IPS-NIHi11 (cell line): Measurements from ENCODE around the gene CADPS2.

Experiments
- DNase-seq: peaks from one replicate; pipeline ENCODE4 v3.0.0; 2012; ENCODE audit warnings: mixed read lengths, low spot score

CADPS2 gene

GRCh38 chr7:122768827-122769226 is 117.4 kb downstream of the CADPS2 start:
- DNase-seq, result no peak

DNA sequence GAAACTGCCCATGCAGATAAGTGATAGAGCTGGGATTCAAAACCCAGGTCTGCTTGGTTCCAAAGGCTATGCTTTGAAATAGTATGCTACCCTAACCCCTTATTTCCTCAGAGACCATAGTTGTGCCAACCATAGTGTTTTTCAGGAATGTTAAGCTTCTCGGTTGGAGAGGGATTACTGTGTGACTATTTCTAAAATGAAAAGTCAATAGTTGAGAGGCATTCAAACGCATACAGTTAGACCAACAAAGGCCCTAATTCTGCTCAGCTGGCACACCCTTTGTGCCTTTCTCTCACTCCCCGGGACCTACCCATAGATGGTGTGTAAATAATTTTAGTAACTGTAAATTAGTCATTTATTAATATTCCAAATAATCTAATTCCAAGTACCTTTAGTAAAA is 118.9 kb downstream of the CADPS2 start:
- DNase-seq, result peak; percentile 25

DNA sequence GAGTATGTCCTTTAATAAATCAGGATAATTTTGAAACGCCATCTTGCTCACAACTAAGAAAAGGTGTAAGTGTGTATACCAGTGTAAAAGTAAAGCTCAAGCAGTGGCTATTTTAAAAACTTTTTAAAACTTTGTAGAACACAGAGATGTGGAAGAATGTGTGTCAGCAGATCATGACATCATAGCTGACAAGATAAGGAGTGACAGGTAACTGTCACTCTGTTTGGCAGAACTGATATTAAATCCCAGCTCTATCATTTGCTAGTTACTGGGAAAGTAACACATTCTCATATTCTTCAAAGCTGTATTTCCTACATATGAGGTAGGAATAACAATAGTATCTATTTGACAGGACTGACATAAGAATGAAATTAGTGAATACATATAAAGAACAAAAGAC is 119.7 kb downstream of the CADPS2 start:
- no peak for DNase-seq

- DNase-seq, result no peak
These were observed 121.4 kb downstream of the CADPS2 start for GRCh38 chr7:122764902-122765301.

- no peak for DNase-seq
These were observed 122.2 kb downstream of the CADPS2 start for GRCh38 chr7:122764020-122764419.

DNA sequence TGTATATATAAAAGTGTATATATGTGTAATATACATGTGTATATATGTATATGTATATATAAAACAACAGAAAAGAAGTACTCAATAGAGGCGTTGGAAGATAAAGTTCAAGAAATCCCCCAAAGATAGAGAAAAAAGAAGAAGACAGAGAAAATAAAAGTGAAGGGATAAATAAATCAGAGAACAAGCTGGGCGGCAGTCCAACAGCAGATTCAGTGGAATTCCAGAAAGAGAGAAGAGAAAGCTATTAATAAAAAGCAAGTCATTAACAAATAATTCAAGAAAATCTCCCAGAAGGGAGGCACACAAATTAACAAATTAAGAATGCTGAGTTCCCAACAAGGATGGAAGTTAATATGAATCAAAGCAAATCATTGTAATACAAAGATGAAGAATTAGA is 124.2 kb downstream of the CADPS2 start:
- DNase-seq, result no peak

DNA sequence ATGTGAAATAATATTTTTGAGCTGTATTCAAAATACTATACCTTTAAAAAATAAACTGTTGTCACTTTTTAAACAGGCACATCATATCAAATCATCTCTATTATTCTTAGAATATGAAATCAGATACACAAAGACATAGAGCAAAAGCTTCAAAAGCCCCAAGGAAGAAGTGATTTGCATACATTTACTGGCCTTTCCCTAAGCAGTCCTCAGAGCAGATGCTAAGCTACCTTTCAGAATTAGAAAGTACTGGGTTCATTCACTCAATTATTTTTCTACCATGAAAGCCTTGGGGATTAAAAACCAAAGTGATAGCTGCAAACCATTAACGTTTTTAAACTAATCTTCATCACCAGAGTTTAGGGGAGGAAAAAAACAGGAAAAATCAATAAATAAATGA is 127.8 kb downstream of the CADPS2 start:
- no peak for DNase-seq

DNA sequence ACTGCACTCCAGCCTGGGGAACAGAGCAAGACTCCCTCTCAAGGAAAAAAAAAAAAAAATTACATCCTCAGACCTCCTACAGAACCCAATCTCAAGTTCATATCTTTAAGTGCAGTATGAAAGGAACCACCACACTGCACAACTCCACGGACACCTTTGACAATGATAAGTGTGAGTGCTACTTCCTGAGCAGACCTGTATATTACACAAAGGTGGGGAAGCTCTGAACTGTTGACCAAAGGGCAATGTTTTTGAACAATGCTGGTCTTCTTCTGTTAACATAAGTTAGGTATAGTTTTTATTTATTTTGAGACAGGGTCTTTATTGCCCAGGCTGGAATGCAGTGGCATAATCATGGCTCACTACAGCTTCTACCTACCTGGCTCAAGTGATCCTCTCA is 129.4 kb downstream of the CADPS2 start:
- no peak for DNase-seq

- no peak for DNase-seq
These were observed 130.6 kb downstream of the CADPS2 start for GRCh38 chr7:122755696-122756095.

DNA sequence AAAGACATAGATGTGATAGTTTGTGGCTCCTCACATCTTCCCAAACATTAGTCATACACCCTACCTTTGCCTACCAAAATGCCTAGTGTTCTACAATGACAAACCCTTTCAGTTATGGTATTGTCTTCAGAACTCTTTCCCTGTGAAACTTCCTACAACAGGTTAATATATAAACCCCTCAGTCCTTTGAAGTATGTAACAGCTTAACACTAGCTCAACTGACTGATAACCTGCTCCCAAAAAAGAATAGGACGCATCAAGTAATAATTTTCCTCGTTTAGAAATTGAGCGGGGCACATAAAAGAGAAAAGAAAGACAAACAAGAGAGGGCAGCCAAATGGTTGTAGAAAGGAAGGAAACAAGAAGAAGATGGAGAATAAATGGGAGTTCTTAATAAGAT is 133.7 kb downstream of the CADPS2 start:
- no peak for DNase-seq

- no peak for DNase-seq
These were observed 135.9 kb downstream of the CADPS2 start for GRCh38 chr7:122750389-122750788.

DNA sequence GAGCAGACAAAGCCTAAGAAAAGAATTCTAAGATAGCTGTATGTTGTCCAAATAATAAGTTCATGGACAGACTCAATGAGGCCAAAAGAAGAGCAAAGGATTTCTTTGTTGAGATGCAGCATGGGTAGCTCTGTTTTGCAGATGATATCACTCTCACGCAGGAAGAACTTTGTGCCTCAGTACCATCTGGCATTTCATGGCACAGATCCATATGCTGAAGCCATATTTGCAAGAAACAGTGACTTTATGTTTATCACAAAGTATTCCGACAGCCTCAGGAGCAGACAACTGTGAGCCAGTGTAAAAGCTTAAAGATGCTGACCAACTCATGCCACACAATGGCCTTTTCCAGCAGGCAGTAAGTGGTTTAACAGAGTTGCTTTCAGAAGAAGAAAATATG is 138.1 kb downstream of the CADPS2 start:
- DNase-seq, result no peak

- no peak for DNase-seq
These were observed 139.3 kb downstream of the CADPS2 start for GRCh38 chr7:122746948-122747347.

GRCh38 chr7:122743211-122743610 is 143.0 kb downstream of the CADPS2 start:
- DNase-seq, result no peak

- DNase-seq, result no peak
These were observed 147.3 kb downstream of the CADPS2 start for GRCh38 chr7:122738947-122739346.

- DNase-seq, result no peak
These were observed 150.1 kb downstream of the CADPS2 start for GRCh38 chr7:122736183-122736582.

DNA sequence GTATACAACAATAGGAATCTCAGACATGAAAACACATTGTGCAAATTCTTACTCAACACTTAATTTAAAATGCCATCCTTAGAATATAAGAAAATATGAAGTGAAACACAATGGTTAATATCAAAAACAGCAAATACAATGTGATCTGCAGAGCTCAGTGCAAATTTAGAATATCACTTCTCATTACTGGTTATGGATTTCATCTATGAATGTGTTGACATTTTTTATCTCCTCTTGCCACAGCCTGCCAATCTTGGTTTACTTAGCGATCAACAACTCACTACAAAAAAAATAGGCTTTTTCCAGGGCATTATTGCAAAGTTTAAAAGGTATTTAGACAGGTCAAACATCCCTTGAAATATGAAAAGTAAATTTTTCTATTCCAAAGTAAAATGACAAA is 158.5 kb downstream of the CADPS2 start:
- no peak for DNase-seq

GRCh38 chr7:122727354-122727753 is 158.9 kb downstream of the CADPS2 start:
- no peak for DNase-seq

DNA sequence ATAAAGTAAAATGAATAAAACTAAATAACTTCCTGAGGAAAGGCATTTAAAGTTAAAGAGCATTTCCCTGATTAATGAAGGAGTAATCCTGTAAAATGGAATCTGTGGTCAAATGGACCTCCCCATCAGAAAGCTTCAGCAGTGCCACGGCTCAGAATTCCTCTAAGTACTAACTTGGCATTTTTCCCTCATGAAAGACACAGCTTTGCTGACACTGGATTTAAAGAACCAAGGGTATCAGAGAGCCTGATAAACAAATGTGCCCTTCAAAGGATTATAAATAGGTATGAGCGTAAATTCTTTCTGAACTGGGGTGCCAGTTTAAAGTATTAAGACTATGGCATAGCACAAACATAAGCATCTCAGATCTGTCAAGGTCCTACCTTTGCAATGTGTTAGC is 159.4 kb downstream of the CADPS2 start:
- DNase-seq, result no peak

DNA sequence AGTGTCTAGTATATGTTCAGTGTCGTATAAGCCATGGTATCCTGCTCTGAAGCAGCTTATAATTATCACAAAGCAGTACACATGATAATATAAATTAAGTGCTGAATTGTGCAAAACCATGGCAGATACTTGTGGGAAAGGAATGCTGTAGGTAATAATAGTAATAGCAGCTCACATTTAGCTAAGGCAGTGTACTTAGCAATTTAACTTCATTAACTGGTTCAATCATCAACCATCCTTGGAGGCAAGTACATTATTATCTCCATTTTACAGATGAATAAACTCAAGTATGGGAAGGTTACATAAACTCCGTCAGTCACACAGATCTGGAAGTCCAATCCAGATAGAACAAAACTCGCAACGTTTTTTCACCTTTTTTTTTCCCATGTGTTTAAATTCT is 161.9 kb downstream of the CADPS2 start:
- DNase-seq, result no peak

DNA sequence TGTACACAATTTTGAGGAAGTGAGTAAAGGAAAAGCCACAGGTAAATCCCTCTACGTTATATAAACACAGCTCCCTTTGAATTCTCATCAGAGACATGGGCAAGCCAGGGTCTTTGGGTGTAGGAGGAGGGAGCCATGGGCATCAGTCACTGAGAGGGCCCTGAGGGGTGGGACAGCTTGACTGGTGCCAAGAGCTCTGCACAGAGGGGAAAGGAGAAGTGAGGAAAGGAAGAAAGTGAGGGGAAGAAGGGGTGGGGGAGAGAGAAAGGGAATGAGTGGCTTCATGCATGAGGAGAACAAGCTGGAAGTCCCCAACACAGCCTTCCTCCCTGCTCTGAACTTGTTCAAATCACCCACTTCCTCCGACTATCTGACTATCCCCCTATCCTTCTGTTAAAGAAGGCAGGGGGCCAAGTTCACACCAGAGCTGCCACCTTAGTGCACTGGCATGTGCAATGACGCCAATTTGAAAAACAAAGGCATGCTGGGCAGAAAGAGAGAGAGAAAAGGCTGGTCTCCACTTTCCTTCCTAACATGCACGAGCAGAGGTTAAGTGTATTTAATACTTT is 167.2 kb downstream of the CADPS2 start:
- no peak for DNase-seq

GRCh38 chr7:122717356-122718089 is 168.7 kb downstream of the CADPS2 start:
- no peak for DNase-seq

DNA sequence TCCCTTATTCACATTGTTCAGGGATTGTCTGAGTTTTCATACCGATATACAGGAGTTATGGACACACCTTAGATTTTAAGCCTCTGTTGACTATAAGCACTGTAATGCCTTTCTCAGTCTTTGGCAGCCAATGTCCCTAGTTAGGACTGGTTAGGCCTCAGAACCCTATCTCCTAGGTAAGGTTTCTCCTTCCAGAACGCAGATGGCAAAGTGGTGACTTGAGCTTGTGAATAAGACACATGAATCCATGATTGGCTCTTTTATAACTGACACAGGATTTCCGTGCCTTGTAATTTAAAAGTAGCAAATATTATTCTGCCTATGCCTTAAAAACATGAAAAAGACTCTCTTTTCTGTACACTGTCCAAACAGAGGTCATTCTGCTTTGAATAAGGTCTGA is 171.1 kb downstream of the CADPS2 start:
- no peak for DNase-seq

- no peak for DNase-seq
These were observed 175.3 kb downstream of the CADPS2 start for GRCh38 chr7:122710916-122711315.
